Measurements from ENCODE around the gene ZSCAN9. TPM values are rescaled to one million over a fixed set of nuclear protein-coding genes. Genes with fewer than 3 reads are reported as not detected.

ZSCAN9 gene
- total and polyA plus RNA-seq, 2 donors (not counting 3 experiments of a cell fraction or from before 2014, with no cell fraction given), result 11.7 to 18.0 TPM

DNA sequence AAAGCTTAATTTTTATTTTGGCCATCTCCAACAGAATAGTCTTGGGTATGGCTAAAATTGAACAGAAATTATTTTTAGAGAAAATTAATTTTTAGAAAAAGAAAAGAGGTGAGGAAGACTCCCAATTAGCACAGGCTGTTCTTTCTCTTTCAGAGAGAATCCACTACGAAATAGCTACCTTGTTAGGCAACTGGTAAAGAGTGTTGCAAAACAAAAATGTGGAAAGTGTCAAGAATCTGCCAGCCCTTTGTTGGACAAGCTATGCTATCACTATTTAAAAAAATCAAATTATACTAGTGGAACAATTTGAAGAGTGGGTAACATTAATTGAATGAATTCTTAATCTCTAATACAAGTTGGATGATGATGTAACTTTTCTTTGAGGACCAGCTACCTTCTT is 19.2 kb upstream of the ZSCAN9 start:
- Histone ChIP-seq H3K36me3 (ENCODE audit: control insufficient read depth in 2 of 2, extremely low read depth in 1 of 2, insufficient read depth in 2 of 2, low read length in 2 of 2) (no peaks in the 10 kb centered on the region), H3K9me3 (replicated peaks; ENCODE audit: control insufficient read depth, insufficient read depth, low read length) (no peaks in the 10 kb centered on the region), H3K9me1 (replicated peaks; ENCODE audit: control insufficient read depth, extremely low read depth, insufficient read depth, low read length) (no peaks in the 10 kb centered on the region), H3K4me3 (replicated peaks in 1 of 3; ENCODE audit: insufficient read depth in 1 of 3, low read depth in 1 of 3, low read length in 3 of 3) (no peak overlapping the region), H3K27ac (ENCODE audit: insufficient read depth, low read depth, low read length) (no peak overlapping the region), H3K79me2 (ENCODE audit: control insufficient read depth, insufficient read depth, low read length) (no peaks in the 10 kb centered on the region), H3K27me3 (ENCODE audit: control insufficient read depth in 2 of 2, insufficient read depth in 2 of 2, low read length in 2 of 2) (peaks cover 38 to 81% of the 10 kb centered on the region in 2 experiments), H4K20me1 (replicated peaks; ENCODE audit: control insufficient read depth, extremely low read depth, insufficient read depth, low read length) (no peaks in the 10 kb centered on the region), H2AFZ (ENCODE audit: low read depth, low read length) (no peak overlapping the region), H3K9ac (replicated peaks; ENCODE audit: extremely low read depth, insufficient read depth, low read length) (no peak overlapping the region), H3K4me1 (ENCODE audit: control insufficient read depth, extremely low read depth, insufficient read depth, low read length) (peaks cover 16% of the 10 kb centered on the region), H3K4me2 (ENCODE audit: insufficient read depth, low read length) (no peak overlapping the region)
- dilution Hi-C loops (cut with MboI; ENCODE audit: extremely low pct_ligation_motif_present, low sequenced_read_pairs), result no loop called here
- DNase-seq (ENCODE audit: low read depth, low spot score) (no peak), FAIRE-seq (no peak)
- ChIA-PET CTCF (interaction anchor here (1.1 kb wide), 1 partner anchor 10 kb away, joined by 3 read pairs; no protein-coding TSS in a partner anchor), POLR2A (no interaction called here)
- intact Hi-C loops (cut with micrococcal nuclease), result no loop called here
- TF ChIP-seq EZH2 (IDR thresholded peaks at IDR 0.05; ENCODE audit: borderline replicate concordance, low read depth, low read length, severe bottlenecking) (no peak), MYC (IDR thresholded peaks at IDR 0.05; ENCODE audit: low read depth, low read length) (no peak)
- TF ChIP-seq, protein P1, sequence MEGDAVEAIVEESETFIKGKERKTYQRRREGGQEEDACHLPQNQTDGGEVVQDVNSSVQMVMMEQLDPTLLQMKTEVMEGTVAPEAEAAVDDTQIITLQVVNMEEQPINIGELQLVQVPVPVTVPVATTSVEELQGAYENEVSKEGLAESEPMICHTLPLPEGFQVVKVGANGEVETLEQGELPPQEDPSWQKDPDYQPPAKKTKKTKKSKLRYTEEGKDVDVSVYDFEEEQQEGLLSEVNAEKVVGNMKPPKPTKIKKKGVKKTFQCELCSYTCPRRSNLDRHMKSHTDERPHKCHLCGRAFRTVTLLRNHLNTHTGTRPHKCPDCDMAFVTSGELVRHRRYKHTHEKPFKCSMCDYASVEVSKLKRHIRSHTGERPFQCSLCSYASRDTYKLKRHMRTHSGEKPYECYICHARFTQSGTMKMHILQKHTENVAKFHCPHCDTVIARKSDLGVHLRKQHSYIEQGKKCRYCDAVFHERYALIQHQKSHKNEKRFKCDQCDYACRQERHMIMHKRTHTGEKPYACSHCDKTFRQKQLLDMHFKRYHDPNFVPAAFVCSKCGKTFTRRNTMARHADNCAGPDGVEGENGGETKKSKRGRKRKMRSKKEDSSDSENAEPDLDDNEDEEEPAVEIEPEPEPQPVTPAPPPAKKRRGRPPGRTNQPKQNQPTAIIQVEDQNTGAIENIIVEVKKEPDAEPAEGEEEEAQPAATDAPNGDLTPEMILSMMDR (IDR thresholded peaks at IDR 0.05; ENCODE audit: extremely low read depth in 1 of 2, insufficient read depth in 1 of 2, low read depth in 1 of 2, low read length in 2 of 2), result no peak
- TF ChIP-seq, protein P2, sequence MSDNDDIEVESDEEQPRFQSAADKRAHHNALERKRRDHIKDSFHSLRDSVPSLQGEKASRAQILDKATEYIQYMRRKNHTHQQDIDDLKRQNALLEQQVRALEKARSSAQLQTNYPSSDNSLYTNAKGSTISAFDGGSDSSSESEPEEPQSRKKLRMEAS (IDR thresholded peaks at IDR 0.05; ENCODE audit: insufficient read depth, insufficient read length), result no peak
- no TSS peak for BruUV-seq (replicated peaks)

DNA sequence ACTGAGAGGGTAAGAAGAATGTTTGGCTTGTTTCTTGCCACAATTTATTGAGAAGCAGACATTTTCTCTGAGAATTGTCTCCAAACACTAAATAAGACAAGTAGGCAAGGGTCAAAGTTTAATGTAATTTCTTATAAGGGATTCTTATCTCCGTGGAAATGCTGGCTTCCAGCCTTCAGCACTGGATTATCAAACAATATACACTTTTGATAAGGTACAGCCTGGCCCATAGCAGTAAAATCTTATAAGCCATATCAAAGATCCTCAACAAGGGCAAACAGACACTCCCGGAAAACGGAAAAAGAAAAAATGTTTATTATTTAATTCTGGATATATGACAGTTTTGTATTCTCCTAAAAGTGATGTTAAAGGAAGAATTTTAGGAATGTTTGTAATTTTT is 18.5 kb upstream of the ZSCAN9 start:
- H3K36me3 ChIP-seq (ENCODE audit: control insufficient read depth in 2 of 2, extremely low read depth in 1 of 2, insufficient read depth in 2 of 2, low read length in 2 of 2), result no peaks in the 10 kb centered on the region
- CTCF ChIA-PET, result interaction anchor here (1.1 to 1.6 kb wide), 2 partner anchors 10 to 65 kb away, joined by 3 to 4 read pairs; partner anchors contain the start of gene ZKSCAN8
- TF ChIP-seq EZH2 (IDR thresholded peaks at IDR 0.05; ENCODE audit: borderline replicate concordance, low read depth, low read length, severe bottlenecking) (no peak), POLR2AphosphoS5 (IDR thresholded peaks at IDR 0.05; ENCODE audit: insufficient read depth, low read depth, low read length) (no peak), FOS (IDR thresholded peaks at IDR 0.05; ENCODE audit: borderline replicate concordance, insufficient read depth, low read length) (no peak), JUN (IDR thresholded peaks at IDR 0.05; ENCODE audit: borderline replicate concordance, insufficient read depth, insufficient read length, low read depth) (no peak), GATA2 (IDR thresholded peaks at IDR 0.05; ENCODE audit: insufficient read depth, insufficient read length, low read depth, low read length) (no peak), POLR2A (IDR thresholded peaks at IDR 0.05; ENCODE audit: low read depth, low read length) (no peak), MYC (IDR thresholded peaks at IDR 0.05; ENCODE audit: low read depth, low read length) (no peak)
- TF ChIP-seq, protein P1 (IDR thresholded peaks at IDR 0.05; ENCODE audit: extremely low read depth in 1 of 2, insufficient read depth in 1 of 2, low read depth in 1 of 2, low read length in 2 of 2), result no peak
- TF ChIP-seq, protein P2 (IDR thresholded peaks at IDR 0.05; ENCODE audit: insufficient read depth, insufficient read length), result no peak
- H3K4me3 ChIP-seq (replicated peaks in 1 of 3; ENCODE audit: insufficient read depth in 1 of 3, low read depth in 1 of 3, low read length in 3 of 3), result no peak overlapping the region
- H3K79me2 ChIP-seq (ENCODE audit: control insufficient read depth, insufficient read depth, low read length), result no peaks in the 10 kb centered on the region
- DNase-seq (ENCODE audit: low read depth, low spot score), result no peak
- intact Hi-C loops (cut with micrococcal nuclease), result no loop called here
- H3K27me3 ChIP-seq (ENCODE audit: control insufficient read depth in 2 of 2, insufficient read depth in 2 of 2, low read length in 2 of 2), result peaks cover 35 to 85% of the 10 kb centered on the region in 2 experiments
- H3K9ac ChIP-seq (replicated peaks; ENCODE audit: extremely low read depth, insufficient read depth, low read length), result no peak overlapping the region
- no peak for FAIRE-seq
- H2AFZ ChIP-seq (ENCODE audit: low read depth, low read length), result no peak overlapping the region
- H4K20me1 ChIP-seq (replicated peaks; ENCODE audit: control insufficient read depth, extremely low read depth, insufficient read depth, low read length), result no peaks in the 10 kb centered on the region
- peaks cover 16% of the 10 kb centered on the region for H3K4me1 ChIP-seq (ENCODE audit: control insufficient read depth, extremely low read depth, insufficient read depth, low read length)
- H3K27ac ChIP-seq (ENCODE audit: insufficient read depth, low read depth, low read length), result no peak overlapping the region
- no peaks in the 10 kb centered on the region for H3K9me3 ChIP-seq (replicated peaks; ENCODE audit: control insufficient read depth, insufficient read depth, low read length)
- BruUV-seq (replicated peaks), result no TSS peak
- POLR2A ChIA-PET, result interaction anchor here (1.5 kb wide), 1 partner anchor 65 kb away, joined by 4 read pairs; the partner anchor contains the start of gene ZKSCAN8
- dilution Hi-C loops (cut with MboI; ENCODE audit: extremely low pct_ligation_motif_present, low sequenced_read_pairs), result no loop called here
- H3K9me1 ChIP-seq (replicated peaks; ENCODE audit: control insufficient read depth, extremely low read depth, insufficient read depth, low read length), result no peaks in the 10 kb centered on the region
- no peak overlapping the region for H3K4me2 ChIP-seq (ENCODE audit: insufficient read depth, low read length)
